NCI-H2107 treated with DMSO at 0.1 percent for 48 hours (cell line): ENCODE measurements around the gene UBAC1.
"Not testable (repeated sequence)": the region's sequence is repeated elsewhere in the genome, so short reads cannot be mapped to it uniquely, and the experiment has no call there.

ENCODE experiments used
- DNase-seq: peaks from one replicate; lab custom pipeline; 2025; ENCODE audit not compliant: unreplicated experiment; lab: John Stamatoyannopoulos, UW

UBAC1 gene

DNA sequence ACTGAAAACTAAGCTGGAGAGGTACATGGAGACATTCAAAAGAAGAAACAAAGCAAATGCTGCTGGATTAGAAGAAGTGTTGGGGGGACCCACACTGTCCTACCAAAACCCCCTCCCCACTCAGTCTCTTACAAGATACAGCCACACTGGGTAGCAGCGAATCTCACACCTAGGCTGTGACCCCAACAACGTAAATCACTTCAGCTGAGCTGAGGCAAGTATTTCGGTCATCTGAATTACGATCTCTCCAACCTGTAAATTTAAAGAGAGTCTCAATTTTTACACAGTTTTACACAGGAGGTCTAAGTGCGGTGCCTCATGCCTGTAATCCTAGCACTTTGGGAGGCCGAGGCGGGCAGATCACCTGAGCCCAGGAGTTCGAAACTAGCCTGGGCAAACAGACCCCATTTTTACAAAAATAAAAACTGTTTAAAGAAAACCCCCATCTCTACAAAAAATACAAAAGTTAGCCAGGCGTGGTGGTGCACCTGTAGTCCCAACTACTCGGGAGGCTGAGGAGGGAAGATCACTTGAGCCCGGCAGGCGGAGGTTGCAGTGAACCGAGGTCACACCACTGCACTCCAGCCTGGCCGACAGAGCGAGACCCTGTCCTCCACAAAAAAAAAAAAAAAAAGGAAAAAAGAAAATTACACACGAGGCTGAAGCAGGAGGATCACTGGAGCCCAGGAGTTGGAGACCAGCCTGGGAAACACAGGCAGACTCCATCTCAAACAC lies 57.2 kb downstream of the UBAC1 start:
- DNase-seq = no peak

GRCh38 chr9:135903358-135903656 lies 57.9 kb downstream of the UBAC1 start:
- DNase-seq = no peak

DNA sequence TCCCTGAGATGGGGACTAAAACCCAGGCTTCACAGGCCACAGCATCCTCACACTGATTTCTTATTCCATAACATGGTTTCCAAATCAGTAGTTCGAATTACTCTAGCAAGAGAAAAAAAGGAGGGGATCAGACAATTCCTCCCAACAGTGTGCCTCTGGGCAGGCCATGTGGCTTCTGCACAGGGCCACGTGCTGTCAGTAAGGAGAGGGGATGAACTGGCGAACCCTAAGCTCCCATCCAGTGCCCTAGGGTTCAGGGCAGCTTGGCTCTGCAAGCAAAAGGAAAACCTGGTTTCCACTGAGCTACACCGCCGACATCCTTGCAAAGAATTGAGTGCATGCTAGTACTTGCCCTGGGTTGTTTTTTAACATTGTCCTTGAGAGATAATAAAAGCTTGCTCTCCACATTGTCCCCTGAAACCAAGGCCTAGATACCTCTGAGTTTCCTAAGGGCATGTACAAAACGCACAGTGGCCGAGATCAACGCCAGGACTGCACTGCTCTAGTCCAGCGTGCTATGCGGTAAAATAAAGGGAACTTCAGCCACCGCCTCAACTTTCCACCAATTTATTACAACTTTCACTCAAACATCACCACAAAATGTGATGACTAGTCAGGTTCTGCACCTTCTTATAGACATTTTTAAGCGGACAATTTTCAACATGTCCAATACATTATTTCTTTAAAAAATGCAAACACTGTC lies 58.4 kb downstream of the UBAC1 start:
- DNase-seq = no peak

- DNase-seq = no peak
These were observed 59.3 kb downstream of the UBAC1 start for GRCh38 chr9:135901826-135902225.

DNA sequence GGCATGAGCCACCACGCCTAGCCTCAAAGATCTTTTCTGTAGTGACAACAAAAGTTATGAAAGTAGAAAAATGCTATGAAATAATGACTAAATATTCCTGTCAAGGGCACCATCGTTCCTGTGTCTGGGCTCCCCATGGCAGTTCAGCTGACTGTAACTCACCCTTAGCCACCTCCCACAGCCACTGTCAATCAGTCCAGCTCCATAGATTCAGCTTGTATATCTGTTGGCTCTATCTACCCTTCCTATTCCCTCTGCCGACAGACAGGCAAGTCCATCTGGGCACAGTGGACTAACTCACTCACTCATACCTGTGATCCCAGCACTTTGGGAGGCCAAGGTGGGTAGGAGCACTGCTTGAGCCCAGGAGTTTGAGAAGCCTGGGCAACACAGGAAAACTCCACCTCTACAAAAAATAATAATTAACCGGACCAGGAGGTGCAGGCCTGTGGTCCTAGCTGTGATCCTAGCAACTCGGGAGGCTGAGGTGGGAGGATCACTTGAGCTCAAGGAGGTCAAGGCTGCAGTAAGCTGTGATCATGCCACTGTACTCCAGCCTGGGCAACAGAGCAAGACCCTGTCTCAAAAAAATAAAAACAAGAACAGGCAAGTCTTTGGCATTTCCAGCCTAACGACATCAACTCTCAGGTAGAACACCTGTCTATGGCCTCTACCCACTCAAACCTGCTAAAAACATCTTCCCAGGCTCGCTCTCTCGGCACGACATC lies 60.0 kb downstream of the UBAC1 start:
- DNase-seq = no peak

- DNase-seq = no peak
These were observed 62.4 kb downstream of the UBAC1 start for GRCh38 chr9:135898634-135899407.

DNA sequence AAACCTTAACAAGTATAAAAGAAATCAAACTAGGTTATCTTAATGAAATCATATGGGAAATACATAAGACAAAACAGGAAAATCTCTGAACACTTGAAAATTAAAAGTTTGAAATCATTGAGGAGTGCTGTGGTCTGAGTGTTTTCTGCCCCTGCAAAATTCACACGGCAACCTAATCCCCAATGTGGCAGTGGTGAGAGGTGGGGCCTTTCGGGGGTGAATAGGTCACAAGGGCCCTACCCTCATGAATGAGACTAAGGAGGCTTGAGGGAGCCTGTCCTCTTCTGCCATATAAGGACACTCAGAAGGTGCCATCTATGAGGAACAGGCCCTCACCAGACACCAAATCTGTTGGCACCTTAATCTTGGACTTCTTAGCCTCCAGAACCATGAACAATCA lies 64.5 kb downstream of the UBAC1 start:
- DNase-seq = no peak

DNA sequence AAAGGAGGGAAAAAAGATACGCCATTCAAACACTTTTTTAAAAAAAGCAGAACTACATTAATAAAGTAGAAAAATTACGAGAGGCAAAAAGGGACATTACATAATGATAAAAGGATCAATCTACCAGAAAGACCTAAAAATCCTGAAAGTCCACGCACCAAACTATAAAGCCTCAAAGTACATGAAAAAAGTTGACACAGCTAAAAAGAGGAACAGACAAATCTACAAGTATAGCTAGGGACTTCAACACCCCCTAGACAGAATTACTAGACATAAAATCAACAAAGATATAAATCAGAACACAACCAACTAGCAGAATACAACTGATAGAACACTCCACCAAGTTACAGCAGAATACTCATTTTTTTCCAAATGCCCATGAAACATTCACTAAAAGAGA lies 65.0 kb downstream of the UBAC1 start:
- DNase-seq = no peak

DNA sequence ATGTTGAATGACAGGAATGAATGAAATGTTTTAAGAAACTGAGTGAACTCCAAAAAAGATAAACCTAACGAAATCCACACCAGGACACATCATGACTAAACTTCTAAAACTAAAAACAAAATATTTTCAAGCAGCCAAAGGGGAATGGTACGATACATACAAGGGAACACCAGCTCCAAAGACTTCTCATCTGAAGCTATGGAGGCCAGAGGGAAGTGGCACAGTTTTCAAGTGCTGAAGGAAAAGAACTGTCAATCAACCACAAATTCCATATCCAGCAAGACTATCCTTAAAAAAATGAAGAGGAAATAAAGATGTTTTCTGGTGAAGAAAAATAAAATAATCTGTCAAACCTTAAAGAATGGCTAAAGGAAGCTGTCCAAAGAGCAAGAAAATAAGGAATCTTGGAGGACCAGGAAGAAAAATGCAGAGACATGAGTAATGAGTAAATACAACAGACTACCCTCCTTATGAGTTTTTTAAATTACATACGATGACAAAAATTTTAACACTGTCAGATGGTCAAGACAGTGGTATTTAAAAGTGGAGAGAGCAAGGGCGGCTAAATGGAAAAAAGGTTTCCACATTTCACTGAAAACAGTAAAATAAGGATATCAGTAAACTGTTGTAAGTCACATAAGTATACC lies 65.8 kb downstream of the UBAC1 start:
- no peak for DNase-seq

GRCh38 chr9:135893104-135893503 lies 68.1 kb downstream of the UBAC1 start:
- no peak for DNase-seq

DNA sequence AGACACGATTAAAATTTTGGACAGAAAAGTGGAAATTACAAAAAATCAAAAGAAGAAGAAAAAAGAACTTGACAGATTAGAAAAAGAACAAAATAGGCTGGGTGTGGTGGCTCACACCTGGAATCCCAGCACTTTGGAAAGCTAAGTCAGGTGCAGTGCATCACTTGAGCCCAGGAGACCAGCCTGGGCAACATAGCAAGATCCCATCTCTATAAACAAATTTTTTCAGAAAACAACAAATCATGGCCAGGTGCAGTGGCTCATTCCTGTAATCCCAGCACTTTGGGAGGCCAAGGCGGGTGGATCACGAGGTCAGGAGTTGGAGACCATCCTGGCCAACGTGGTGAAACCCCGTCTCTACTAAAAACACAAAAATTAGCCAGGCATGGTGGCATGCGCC lies 68.8 kb downstream of the UBAC1 start:
- not testable (repeated sequence) for DNase-seq

DNA sequence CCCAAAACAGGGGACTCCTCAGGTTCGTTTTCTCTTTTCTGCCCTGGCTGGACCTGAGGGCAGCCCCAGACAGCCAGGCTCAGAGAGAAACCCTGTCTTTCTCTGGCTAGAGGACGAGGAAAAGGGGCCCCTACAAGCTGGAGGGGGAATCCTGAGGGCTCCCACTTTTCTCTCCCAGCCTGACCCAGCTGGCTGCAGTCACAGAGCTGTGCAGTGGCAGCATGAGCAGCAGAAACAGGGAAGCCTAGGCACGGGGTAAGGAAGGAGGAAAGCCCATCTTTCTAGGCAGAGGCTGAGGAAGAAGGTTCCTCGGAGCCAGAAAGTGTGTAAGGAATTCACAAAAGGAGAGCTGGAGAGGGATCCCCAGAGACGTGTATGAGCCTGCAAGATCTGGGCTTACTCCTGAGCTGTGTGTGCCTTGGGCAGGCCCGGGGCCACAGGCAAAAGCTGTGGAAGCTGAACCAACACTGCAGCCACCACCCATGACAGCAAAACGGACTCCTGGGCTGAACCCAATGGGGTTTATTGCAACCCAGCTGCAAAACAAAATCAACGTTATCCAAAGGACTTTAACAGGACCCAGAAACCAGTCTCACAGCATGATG lies 70.0 kb downstream of the UBAC1 start:
- no peak for DNase-seq

GRCh38 chr9:135890190-135891026 lies 70.8 kb downstream of the UBAC1 start:
- no peak for DNase-seq

DNA sequence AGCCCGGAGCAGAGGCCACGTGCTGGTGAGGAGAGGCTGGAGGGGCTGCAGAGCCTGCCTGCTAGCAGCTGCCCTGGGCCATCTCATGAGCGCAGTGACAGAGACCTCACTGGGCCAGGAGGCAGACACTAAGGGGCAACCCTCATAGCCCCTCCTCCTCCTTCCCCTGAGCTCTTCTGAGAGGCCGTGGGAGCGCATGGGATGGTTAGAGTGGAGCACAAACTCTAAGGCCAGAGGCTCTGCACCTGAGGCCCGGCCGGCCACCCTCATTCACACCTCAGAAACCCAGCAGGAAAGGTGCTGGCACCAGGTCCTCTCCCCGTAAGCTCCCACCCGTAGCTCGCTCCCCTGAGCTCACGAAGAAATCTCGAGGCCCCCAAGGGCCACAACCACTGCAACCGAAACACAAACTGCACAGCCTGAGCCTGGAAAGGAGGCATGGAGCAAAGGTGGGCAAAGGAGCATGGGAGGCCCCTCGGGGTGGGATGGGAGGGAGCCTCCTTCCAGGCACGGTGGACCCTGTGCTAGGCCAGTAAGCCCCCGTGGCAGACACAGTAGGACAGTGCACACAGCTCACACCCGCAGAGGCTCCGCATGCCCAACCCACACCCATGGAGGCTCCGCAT lies 71.5 kb downstream of the UBAC1 start:
- no peak for DNase-seq

DNA sequence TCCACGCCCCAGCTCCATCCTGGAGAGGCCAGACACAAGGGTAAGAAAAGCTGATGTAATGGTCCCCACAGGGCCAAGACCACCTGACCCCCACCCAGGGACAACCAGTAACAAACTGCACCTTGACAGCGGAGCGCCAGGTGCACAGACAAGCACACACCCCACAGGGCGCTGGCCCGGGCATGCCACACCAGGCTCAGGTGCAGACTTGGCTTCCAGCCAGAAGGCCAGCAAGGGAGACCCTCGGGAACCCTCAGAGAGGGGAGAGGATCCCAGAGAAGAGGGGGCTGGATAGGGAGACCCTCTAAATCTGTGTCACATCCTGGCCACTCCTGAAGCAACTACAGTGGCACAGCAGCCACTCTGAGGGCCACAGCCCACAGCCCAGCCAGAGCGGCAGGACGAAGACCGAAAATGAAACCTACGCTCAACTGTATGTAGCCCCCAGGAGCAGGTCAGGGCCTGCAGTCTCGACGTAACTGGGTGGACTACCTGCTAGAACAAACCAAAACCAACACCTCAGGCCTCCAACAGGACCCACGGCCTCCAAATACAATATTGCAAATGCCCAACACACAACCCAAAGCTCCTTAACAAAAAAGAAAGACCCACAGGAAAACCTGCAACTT lies 72.3 kb downstream of the UBAC1 start:
- no peak for DNase-seq

- DNase-seq = no peak
These were observed 72.9 kb downstream of the UBAC1 start for GRCh38 chr9:135888126-135888765.

DNA sequence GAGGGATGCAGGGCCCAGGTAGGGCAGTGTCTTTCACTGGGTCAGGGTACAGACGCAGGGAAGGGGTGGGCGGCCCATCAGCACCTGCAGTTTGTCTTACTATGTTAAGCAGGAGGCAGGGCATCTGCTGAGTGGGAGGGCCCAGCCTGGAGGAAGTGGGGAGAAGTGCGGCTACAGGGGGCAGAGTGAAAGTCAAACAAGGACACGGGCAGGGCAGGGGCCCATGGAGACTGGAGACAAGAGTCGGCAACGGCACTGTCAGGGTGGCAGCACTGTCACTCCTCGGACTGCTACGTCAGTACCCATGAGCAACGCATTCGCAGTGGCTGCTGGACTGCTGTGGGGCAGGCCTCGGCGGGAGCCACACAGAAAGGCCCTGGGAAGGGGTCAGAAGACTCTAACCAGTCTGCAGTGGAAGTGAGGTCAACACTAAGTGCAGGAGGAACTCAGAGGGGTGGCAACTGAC lies 73.6 kb downstream of the UBAC1 start:
- no peak for DNase-seq

GRCh38 chr9:135887021-135887507 lies 74.1 kb downstream of the UBAC1 start:
- no peak for DNase-seq
